ENCODE data around the gene PIP5KL1. TPM values are rescaled to one million over a fixed set of nuclear protein-coding genes. Genes with fewer than 3 reads are reported as not detected.

PIP5KL1 gene
- total and polyA plus RNA-seq, 7 experiments from 2014 or later = 0.17 to 2.9 (median 1.9) TPM; not detected in 1

DNA sequence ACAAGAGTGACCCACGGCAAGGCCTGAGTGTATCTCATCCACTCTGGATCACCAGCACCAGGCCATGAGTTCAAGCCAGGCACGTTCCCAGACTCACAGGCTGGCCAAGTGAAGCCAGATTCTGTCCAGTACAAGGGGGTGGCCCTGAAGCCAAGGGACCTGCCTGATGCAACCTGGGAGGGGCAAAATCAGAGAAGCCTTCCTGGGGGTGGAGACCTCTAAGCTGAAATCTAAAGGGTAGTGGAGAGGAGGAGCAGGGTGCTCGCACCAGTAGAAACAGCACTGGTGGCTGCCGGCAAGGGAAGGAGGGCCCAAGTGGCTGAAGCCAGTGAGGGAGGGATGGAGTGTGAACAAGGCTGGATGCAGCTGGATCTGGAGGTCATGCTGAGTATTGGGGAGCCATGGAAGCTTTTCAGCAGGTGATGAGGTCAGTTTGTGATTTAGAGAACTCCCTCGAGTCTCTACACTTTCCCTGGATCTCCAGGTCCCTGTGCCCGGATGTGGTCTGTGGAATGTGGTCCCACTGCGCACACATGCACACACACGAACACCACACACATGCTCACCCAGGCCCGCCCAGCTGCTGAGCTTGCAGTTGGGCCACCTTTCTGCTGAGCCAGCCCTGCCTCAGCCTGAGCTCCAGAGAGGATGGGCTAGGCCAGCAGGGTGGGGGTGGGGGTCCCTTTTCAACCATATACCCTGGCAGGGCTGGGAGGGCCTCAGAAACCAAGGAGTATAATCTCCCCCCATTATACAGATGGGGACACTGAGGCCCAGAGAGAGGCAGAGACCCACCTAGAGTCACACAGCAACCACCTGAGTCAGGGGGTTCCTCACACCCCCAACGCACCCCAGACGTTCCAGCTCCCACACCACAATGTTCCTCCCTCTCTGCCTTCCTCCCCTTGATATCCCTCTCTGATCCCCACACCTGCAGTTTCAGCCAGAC lies 1.6 kb downstream of the PIP5KL1 start:
- DNase-seq (no peak), ATAC-seq (no peak)
- peaks cover 20 to 30% of the 10 kb centered on the region in 2 donors for H3K4me1 ChIP-seq (ENCODE audit: control insufficient read depth in 2 of 2, insufficient read depth in 2 of 2, low read length in 2 of 2)
- Mint-ChIP-seq H3K9me3 (peaks cover 0 to 34% (median 0%) of the 10 kb centered on the region in 11 donors), H3K4me3 (peak overlapping the region; percentile 36 to 85 (median 69)), H3K36me3 (peaks cover 0 to 5% (median 0%) of the 10 kb centered on the region in 5 donors), H3K27me3 (peaks cover 0 to 32% (median 0%) of the 10 kb centered on the region in 5 donors), H3K27ac (peak overlapping the region in 8 of 9 donors; percentile 4 to 86 (median 66)), H3K4me1 (peaks cover 7 to 34% (median 32%) of the 10 kb centered on the region in 7 donors)
- no peak overlapping the region for H3K27ac ChIP-seq (ENCODE audit: low read depth, low read length)
- intact Hi-C loops (cut with micrococcal nuclease) = no loop called here
- ChIA-PET POLR2A (interaction anchor here (0.6 to 3.1 kb wide), 11 partner anchors 9 to 967 kb away, joined by 3 to 14 read pairs (median 3); partner anchors contain the start of genes DPM2 and EEIG1), CTCF (no interaction called here)
- no peaks in the 10 kb centered on the region for H3K9me3 ChIP-seq (ENCODE audit: control insufficient read depth in 2 of 3, low read length in 3 of 3)
- H3K36me3 ChIP-seq (ENCODE audit: control insufficient read depth in 2 of 3, insufficient read depth in 3 of 3, low read length in 3 of 3) = no peaks in the 10 kb centered on the region
- H3K27me3 ChIP-seq (ENCODE audit: control insufficient read depth in 2 of 2, insufficient read depth in 2 of 2, low read length in 2 of 2) = no peaks in the 10 kb centered on the region
- H3K4me3 ChIP-seq (ENCODE audit: low read length) = no peak overlapping the region

DNA sequence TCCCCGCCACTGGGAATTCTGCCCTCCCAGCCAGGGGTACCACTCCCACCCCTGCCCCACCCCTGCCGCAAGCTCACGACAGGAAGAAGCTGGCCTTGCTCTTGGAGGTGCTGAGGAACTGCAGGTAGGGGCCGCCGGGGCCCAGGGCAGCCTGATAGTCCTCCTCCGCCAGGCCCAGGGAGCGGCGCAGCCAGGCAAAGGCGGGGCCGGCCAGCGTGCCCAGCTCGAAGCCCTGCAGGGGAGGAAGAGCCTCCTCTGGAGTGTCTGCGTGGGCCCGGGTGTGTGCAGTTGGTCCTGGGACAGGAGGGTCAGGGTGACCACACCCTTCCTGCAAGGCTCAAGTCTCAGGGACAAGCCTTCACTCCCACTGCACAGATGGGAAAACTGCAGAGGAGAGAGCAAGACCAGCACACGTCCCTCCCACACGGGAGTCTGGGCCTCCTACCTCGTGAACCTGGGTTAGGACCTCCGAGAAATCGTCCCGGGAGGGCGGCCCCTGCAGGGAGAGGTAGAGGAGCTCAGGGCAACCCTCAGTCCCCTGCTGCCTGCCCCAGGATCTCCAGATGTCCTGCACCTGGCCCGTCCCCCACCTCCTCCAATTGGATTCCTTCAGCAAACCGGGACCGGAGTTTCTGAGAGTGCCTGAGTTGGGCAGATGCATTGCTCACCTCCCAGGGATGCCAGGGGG lies 2.4 kb downstream of the PIP5KL1 start:
- intact Hi-C loops (cut with micrococcal nuclease) = loop anchor here in 1 of 2 donors (1.0 kb wide), 1 partner anchor 9 kb away; the partner anchor contains the start of gene DPM2
- POLR2A ChIA-PET = interaction anchor here (0.6 to 3.1 kb wide), 6 partner anchors 10 to 968 kb away, joined by 3 to 14 read pairs (median 3); partner anchors contain the start of genes DPM2 and EEIG1
- no peak overlapping the region for H3K27ac ChIP-seq (ENCODE audit: low read depth, low read length)
- H3K27me3 ChIP-seq (ENCODE audit: control insufficient read depth in 2 of 2, insufficient read depth in 2 of 2, low read length in 2 of 2) = no peaks in the 10 kb centered on the region
- Mint-ChIP-seq H3K4me3 (peak overlapping the region in 9 of 10 donors; percentile 12 to 85 (median 39)), H3K36me3 (peaks cover 0 to 4% (median 0%) of the 10 kb centered on the region in 5 donors), H3K27me3 (peaks cover 0 to 38% (median 0%) of the 10 kb centered on the region in 5 donors), H3K4me1 (peaks cover 7 to 35% (median 30%) of the 10 kb centered on the region in 7 donors), H3K9me3 (peaks cover 0 to 32% (median 0%) of the 10 kb centered on the region in 11 donors), H3K27ac (peak overlapping the region in 1 of 9 donors; percentile 72)
- DNase-seq (peak in 1 of 9 donors; percentile 19), ATAC-seq (no peak)
- CTCF ChIA-PET = interaction anchor here (0.6 kb wide), 1 partner anchor 110 kb away, joined by 4 read pairs; no protein-coding TSS in a partner anchor
- H3K4me1 ChIP-seq (ENCODE audit: control insufficient read depth in 2 of 2, insufficient read depth in 2 of 2, low read length in 2 of 2) = peaks cover 20 to 30% of the 10 kb centered on the region in 2 donors
- no peaks in the 10 kb centered on the region for H3K9me3 ChIP-seq (ENCODE audit: control insufficient read depth in 2 of 3, low read length in 3 of 3)
- no peaks in the 10 kb centered on the region for H3K36me3 ChIP-seq (ENCODE audit: control insufficient read depth in 2 of 3, insufficient read depth in 3 of 3, low read length in 3 of 3)
- no peak overlapping the region for H3K4me3 ChIP-seq (ENCODE audit: low read length)

DNA sequence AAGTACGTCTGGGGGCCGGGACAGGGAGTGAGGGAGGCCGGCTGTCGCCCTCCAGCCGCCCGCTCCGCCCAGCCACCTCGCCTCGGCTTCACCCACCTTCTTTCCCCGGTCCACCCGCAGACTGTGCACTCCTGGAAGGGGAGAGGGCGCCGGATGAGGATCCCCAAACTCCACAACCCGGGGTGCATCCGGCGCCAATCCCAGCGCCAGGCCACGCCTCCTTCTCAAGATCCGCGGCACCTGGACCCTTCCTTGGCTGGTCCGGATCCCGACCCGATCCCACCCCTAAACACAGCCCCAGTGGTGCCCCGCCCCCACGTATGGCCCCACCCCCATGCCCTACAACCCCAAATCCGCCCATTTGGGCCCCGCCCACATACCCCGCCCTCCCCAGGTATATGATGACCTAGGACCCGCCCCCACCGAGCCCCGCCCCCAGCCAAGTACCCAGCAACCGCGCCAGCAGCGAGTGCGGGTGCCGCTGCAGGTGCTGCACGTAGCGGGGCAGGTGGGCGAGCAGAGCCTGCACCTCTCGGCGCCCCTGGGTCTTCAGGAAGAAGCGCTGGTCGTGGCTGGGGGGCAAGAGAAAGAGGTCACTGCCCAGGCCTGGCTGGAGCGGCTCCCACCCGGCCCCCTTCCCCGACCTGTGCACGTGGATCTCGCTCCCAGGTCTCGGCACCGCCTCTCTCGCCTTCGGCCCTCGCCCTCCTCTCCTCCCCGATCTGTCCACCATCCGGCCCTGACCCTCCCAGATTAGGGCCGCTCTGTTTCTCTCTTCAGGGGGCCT lies 3.2 kb downstream of the PIP5KL1 start:
- POLR2A ChIA-PET = interaction anchor here (0.9 to 3.1 kb wide), 2 partner anchors 10 to 11 kb away, joined by 3 to 14 read pairs; partner anchors contain the start of gene DPM2

DNA sequence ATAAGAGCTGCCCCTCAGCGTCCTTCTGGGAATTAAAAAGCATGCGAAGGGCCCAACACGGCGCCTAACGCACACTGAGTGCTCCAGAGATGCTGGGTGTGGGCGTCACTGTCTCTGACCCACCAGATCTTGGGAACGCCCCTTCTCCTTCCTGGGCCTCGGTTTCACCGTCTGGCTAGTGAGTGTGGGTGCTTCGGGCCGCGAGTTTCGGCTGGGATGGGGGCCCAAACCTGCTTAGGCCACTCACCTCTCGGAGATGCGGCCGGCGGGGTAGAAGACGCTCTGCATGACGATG lies 3.7 kb downstream of the PIP5KL1 start:
- ChIA-PET CTCF (no interaction called here), POLR2A (interaction anchor here (0.6 to 1.5 kb wide), 3 partner anchors 8 to 457 kb away, joined by 3 to 5 read pairs (median 3); no protein-coding TSS in a partner anchor)
- Histone ChIP-seq H3K9me3 (ENCODE audit: control insufficient read depth in 2 of 3, low read length in 3 of 3) (no peaks in the 10 kb centered on the region), H3K4me1 (ENCODE audit: control insufficient read depth in 2 of 2, insufficient read depth in 2 of 2, low read length in 2 of 2) (peaks cover 22 to 33% of the 10 kb centered on the region in 2 donors), H3K27me3 (ENCODE audit: control insufficient read depth in 2 of 2, insufficient read depth in 2 of 2, low read length in 2 of 2) (no peaks in the 10 kb centered on the region), H3K4me3 (ENCODE audit: low read length) (peak overlapping the region; percentile 53), H3K27ac (ENCODE audit: low read depth, low read length) (peak overlapping the region; percentile 42), H3K36me3 (ENCODE audit: control insufficient read depth in 2 of 3, insufficient read depth in 3 of 3, low read length in 3 of 3) (no peaks in the 10 kb centered on the region)
- peak overlapping the region; percentile 52 to 76 (median 68) for H3K4me3 Mint-ChIP-seq
- peak overlapping the region in 2 of 9 donors; percentile 29 to 70 for H3K27ac Mint-ChIP-seq
- H3K9me3 Mint-ChIP-seq = peaks cover 0 to 31% (median 0%) of the 10 kb centered on the region in 11 donors
- intact Hi-C loops (cut with micrococcal nuclease) = loop anchor here in 1 of 2 donors (1.0 kb wide), 1 partner anchor 10 kb away; the partner anchor contains the start of gene DPM2
- H3K36me3 Mint-ChIP-seq = no peaks in the 10 kb centered on the region
- peaks cover 0 to 45% (median 0%) of the 10 kb centered on the region in 5 donors for H3K27me3 Mint-ChIP-seq
- peaks cover 10 to 35% (median 26%) of the 10 kb centered on the region in 7 donors for H3K4me1 Mint-ChIP-seq
- DNase-seq (no peak), ATAC-seq (peak; percentile 1)

More for the DNA sequence above, 3.2 kb downstream of the PIP5KL1 start:
- Mint-ChIP-seq H3K4me3 (peak overlapping the region; percentile 52 to 76 (median 68)), H3K9me3 (peaks cover 0 to 31% (median 0%) of the 10 kb centered on the region in 11 donors), H3K4me1 (peaks cover 7 to 30% (median 26%) of the 10 kb centered on the region in 7 donors), H3K27me3 (peaks cover 0 to 42% (median 0%) of the 10 kb centered on the region in 5 donors), H3K36me3 (no peaks in the 10 kb centered on the region), H3K27ac (peak overlapping the region in 1 of 9 donors; percentile 70)
- CTCF ChIA-PET = no interaction called here
- H3K27me3 ChIP-seq (ENCODE audit: control insufficient read depth in 2 of 2, insufficient read depth in 2 of 2, low read length in 2 of 2) = no peaks in the 10 kb centered on the region
- ATAC-seq (peak; percentile 79), DNase-seq (peak in 6 of 9 donors; percentile 43 to 90 (median 65))
- intact Hi-C loops (cut with micrococcal nuclease) = loop anchor here in 1 of 2 donors (1.0 kb wide), 1 partner anchor 10 kb away; the partner anchor contains the start of gene DPM2
- no peaks in the 10 kb centered on the region for H3K36me3 ChIP-seq (ENCODE audit: control insufficient read depth in 2 of 3, insufficient read depth in 3 of 3, low read length in 3 of 3)
- H3K27ac ChIP-seq (ENCODE audit: low read depth, low read length) = peak overlapping the region; percentile 42
- H3K4me3 ChIP-seq (ENCODE audit: low read length) = peak overlapping the region; percentile 53
- no peaks in the 10 kb centered on the region for H3K9me3 ChIP-seq (ENCODE audit: control insufficient read depth in 2 of 3, low read length in 3 of 3)
- peaks cover 20 to 30% of the 10 kb centered on the region in 2 donors for H3K4me1 ChIP-seq (ENCODE audit: control insufficient read depth in 2 of 2, insufficient read depth in 2 of 2, low read length in 2 of 2)

DNA sequence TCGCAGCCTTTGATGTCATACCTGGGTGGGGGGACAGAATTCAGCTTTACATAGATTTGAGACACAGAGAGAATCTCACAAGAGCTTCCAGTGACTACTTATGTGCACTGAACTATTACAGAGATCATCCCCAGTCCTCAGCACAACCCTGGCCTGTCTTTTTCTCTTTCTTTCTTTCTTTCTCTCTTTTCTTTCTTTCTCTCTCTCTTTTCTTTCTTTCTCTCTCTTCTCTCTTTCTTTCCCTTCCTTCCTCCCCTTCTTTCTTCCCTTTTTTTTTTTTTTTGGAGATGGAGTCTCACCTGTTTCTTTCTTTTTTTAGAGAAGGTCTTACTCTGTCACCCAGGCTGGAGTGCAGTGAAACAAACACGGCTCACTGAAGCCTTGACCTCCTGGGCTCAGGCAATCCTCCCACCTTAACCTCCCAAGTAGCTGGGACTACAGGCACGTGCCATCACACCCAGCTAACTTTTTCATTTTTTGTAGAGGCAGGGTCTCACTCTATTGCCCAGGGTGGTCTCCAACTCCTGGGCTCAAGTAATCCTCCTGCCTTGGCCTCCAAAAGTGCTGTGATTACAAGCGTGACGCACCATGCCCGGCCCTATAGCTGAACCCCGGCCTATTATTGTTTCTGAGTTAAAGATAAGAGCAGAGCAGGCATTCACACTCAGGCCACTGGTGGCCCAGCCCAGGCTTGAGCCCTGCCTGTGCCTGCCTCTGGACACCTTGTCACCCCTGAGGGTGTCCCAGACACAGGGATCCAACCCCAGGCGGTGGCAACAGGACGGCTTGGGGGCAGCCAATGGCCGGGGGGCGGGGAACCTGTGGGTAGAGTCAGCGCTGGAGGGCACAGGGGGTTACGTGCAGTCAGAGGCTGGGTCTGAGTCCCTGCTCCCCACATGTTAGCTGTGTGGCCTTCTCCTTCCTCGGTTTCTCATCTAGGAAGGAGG lies 4.3 kb downstream of the PIP5KL1 start:
- Mint-ChIP-seq H3K27ac (peak overlapping the region in 3 of 9 donors; percentile 29 to 82 (median 67)), H3K4me3 (peak overlapping the region in 8 of 10 donors; percentile 59 to 76 (median 72))

More for the DNA sequence above, 4.3 kb downstream of the PIP5KL1 start:
- Histone ChIP-seq H3K4me3 (ENCODE audit: low read length) (peak overlapping the region; percentile 53), H3K9me3 (ENCODE audit: control insufficient read depth in 2 of 3, low read length in 3 of 3) (no peaks in the 10 kb centered on the region), H3K4me1 (ENCODE audit: control insufficient read depth in 2 of 2, insufficient read depth in 2 of 2, low read length in 2 of 2) (peaks cover 21 to 32% of the 10 kb centered on the region in 2 donors), H3K36me3 (ENCODE audit: control insufficient read depth in 2 of 3, insufficient read depth in 3 of 3, low read length in 3 of 3) (no peaks in the 10 kb centered on the region), H3K27me3 (ENCODE audit: control insufficient read depth in 2 of 2, insufficient read depth in 2 of 2, low read length in 2 of 2) (no peaks in the 10 kb centered on the region), H3K27ac (ENCODE audit: low read depth, low read length) (no peak overlapping the region)
- no peak for DNase-seq
- H3K36me3 Mint-ChIP-seq = no peaks in the 10 kb centered on the region
- no peak for ATAC-seq
- H3K4me1 Mint-ChIP-seq = peaks cover 10 to 34% (median 25%) of the 10 kb centered on the region in 7 donors
- POLR2A ChIA-PET = interaction anchor here (0.6 to 1.5 kb wide), 3 partner anchors 8 to 456 kb away, joined by 3 to 5 read pairs (median 3); no protein-coding TSS in a partner anchor
- CTCF ChIA-PET = interaction anchor here (0.7 kb wide), 1 partner anchor 109 kb away, joined by 3 read pairs; no protein-coding TSS in a partner anchor
- H3K9me3 Mint-ChIP-seq = peaks cover 0 to 24% (median 0%) of the 10 kb centered on the region in 11 donors
- H3K27me3 Mint-ChIP-seq = peaks cover 0 to 45% (median 0%) of the 10 kb centered on the region in 5 donors
- intact Hi-C loops (cut with micrococcal nuclease) = no loop called here

Measured in naive thymus-derived CD4-positive, alpha-beta T cell (primary cell).